IgD-negative memory B cell (primary cell): ENCODE measurements around the gene DIPK2A. TPM values are rescaled to one million over a fixed set of nuclear protein-coding genes. Genes with fewer than 3 reads are reported as not detected.

Experiments used
- H3K27ac Mint-ChIP-seq, 3 donors: one replicate each; pipeline ENCODE4 v1.8.0; 2020 to 2022; ENCODE audit warnings: mild to moderate bottlenecking in 3 of 3, mixed read lengths in 3 of 3, moderate library complexity in 1 of 3
- H3K27me3 Mint-ChIP-seq: one replicate; pipeline ENCODE4 v1.8.0; 2021; ENCODE audit warnings: mixed read lengths
- H3K36me3 Mint-ChIP-seq: one replicate; pipeline ENCODE4 v1.8.0; 2020; ENCODE audit warnings: mild to moderate bottlenecking, mixed read lengths
- H3K4me1 Mint-ChIP-seq, 3 donors: one replicate each; pipeline ENCODE4 v1.8.0; 2020 to 2022; ENCODE audit warnings: mixed read lengths in 3 of 3, mild to moderate bottlenecking in 1 of 3
- H3K4me3 Mint-ChIP-seq, 4 donors: one replicate each; pipeline ENCODE4 v1.8.0; 2020 to 2022; ENCODE audit warnings: mild to moderate bottlenecking in 4 of 4, mixed read lengths in 4 of 4, moderate library complexity in 3 of 4
- H3K9me3 Mint-ChIP-seq, 3 donors: one replicate each; pipeline ENCODE4 v1.8.0; 2020 to 2021; ENCODE audit warnings: mixed read lengths in 3 of 3, mild to moderate bottlenecking in 1 of 3
- polyA plus RNA-seq: library from polyadenylated mRNA; unstranded; fragments of 300-500 nt; fragmentation: Illumina TruSeq; gene quantifications from one replicate; pipeline ENCODE4 v1.2.3, GENCODE V29; 2021

The DIPK2A gene
- polyA plus RNA-seq = 22.2 TPM

GRCh38 chr3:143971359-143972154 lies at the start of gene DIPK2A:
DIPK2A (plus strand) TSS chr3:143971823; CDS start chr3:143972333, 510 bp downstream.
- Mint-ChIP-seq H3K9me3 (no peaks in the 10 kb centered on the region), H3K27ac (peak within 1 kb of the TSS; percentile 97 to 99 (median 99)), H3K4me3 (peak within 1 kb of the TSS; percentile 93 to 99 (median 97)), H3K4me1 (peaks cover 12 to 28% (median 24%) of the 10 kb centered on the region in 3 donors), H3K27me3 (no peaks in the 10 kb centered on the region), H3K36me3 (no peaks in the 10 kb centered on the region)

GRCh38 chr3:143924522-143925285 lies 46.9 kb upstream of the DIPK2A start:
- H3K27me3 Mint-ChIP-seq = peaks cover 1% of the 10 kb centered on the region
- peak overlapping the region; percentile 52 to 95 (median 77) for H3K4me3 Mint-ChIP-seq
- H3K27ac Mint-ChIP-seq = peak overlapping the region; percentile 67 to 97 (median 75)

GRCh38 chr3:143928056-143928455 lies 43.6 kb upstream of the DIPK2A start:
- H3K4me3 Mint-ChIP-seq = no peak overlapping the region
- no peaks in the 10 kb centered on the region for H3K9me3 Mint-ChIP-seq
- peaks cover 24 to 34% (median 28%) of the 10 kb centered on the region in 3 donors for H3K4me1 Mint-ChIP-seq
- peaks cover 7% of the 10 kb centered on the region for H3K36me3 Mint-ChIP-seq
- H3K27me3 Mint-ChIP-seq = peaks cover 8% of the 10 kb centered on the region
- H3K27ac Mint-ChIP-seq = no peak overlapping the region

More at GRCh38 chr3:143924522-143925285, 46.9 kb upstream of the DIPK2A start:
- Mint-ChIP-seq H3K9me3 (no peaks in the 10 kb centered on the region), H3K4me1 (peaks cover 41 to 56% (median 51%) of the 10 kb centered on the region in 3 donors), H3K36me3 (peaks cover 8% of the 10 kb centered on the region)

GRCh38 chr3:143928541-143929255 lies 42.9 kb upstream of the DIPK2A start:
- no peaks in the 10 kb centered on the region for H3K9me3 Mint-ChIP-seq
- peaks cover 7% of the 10 kb centered on the region for H3K36me3 Mint-ChIP-seq
- H3K4me3 Mint-ChIP-seq = no peak overlapping the region
- peaks cover 8% of the 10 kb centered on the region for H3K27me3 Mint-ChIP-seq
- H3K27ac Mint-ChIP-seq = no peak overlapping the region
- peaks cover 22 to 33% (median 26%) of the 10 kb centered on the region in 3 donors for H3K4me1 Mint-ChIP-seq

GRCh38 chr3:143934791-143935190 lies 36.8 kb upstream of the DIPK2A start:
- Mint-ChIP-seq H3K4me1 (peaks cover 0 to 2% (median 0%) of the 10 kb centered on the region in 3 donors), H3K36me3 (peaks cover 3% of the 10 kb centered on the region), H3K9me3 (peaks cover 0 to 12% (median 1%) of the 10 kb centered on the region in 3 donors), H3K27ac (no peak overlapping the region), H3K4me3 (no peak overlapping the region), H3K27me3 (peaks cover 25% of the 10 kb centered on the region)

GRCh38 chr3:143935678-143936077 lies 35.9 kb upstream of the DIPK2A start:
- Mint-ChIP-seq H3K27me3 (peaks cover 25% of the 10 kb centered on the region), H3K4me3 (no peak overlapping the region), H3K9me3 (peaks cover 0 to 12% (median 1%) of the 10 kb centered on the region in 3 donors), H3K27ac (no peak overlapping the region), H3K36me3 (peaks cover 3% of the 10 kb centered on the region), H3K4me1 (peaks cover 0 to 2% (median 0%) of the 10 kb centered on the region in 3 donors)

GRCh38 chr3:143950810-143951209 lies 20.8 kb upstream of the DIPK2A start:
- peaks cover 2% of the 10 kb centered on the region for H3K27me3 Mint-ChIP-seq
- H3K4me1 Mint-ChIP-seq = no peaks in the 10 kb centered on the region
- no peak overlapping the region for H3K27ac Mint-ChIP-seq

GRCh38 chr3:143951351-143951971 lies 20.2 kb upstream of the DIPK2A start:
- peaks cover 2% of the 10 kb centered on the region for H3K36me3 Mint-ChIP-seq
- no peaks in the 10 kb centered on the region for H3K4me1 Mint-ChIP-seq
- no peaks in the 10 kb centered on the region for H3K9me3 Mint-ChIP-seq
- no peak overlapping the region for H3K4me3 Mint-ChIP-seq
- H3K27ac Mint-ChIP-seq = no peak overlapping the region
- peaks cover 2% of the 10 kb centered on the region for H3K27me3 Mint-ChIP-seq

More at GRCh38 chr3:143950810-143951209, 20.8 kb upstream of the DIPK2A start:
- Mint-ChIP-seq H3K4me3 (no peak overlapping the region), H3K36me3 (peaks cover 2% of the 10 kb centered on the region), H3K9me3 (no peaks in the 10 kb centered on the region)

GRCh38 chr3:143952569-143953072 lies 19.0 kb upstream of the DIPK2A start:
- H3K27ac Mint-ChIP-seq = no peak overlapping the region
- no peaks in the 10 kb centered on the region for H3K9me3 Mint-ChIP-seq
- peaks cover 0 to 2% (median 0%) of the 10 kb centered on the region in 3 donors for H3K4me1 Mint-ChIP-seq
- H3K27me3 Mint-ChIP-seq = no peaks in the 10 kb centered on the region
- no peaks in the 10 kb centered on the region for H3K36me3 Mint-ChIP-seq
- no peak overlapping the region for H3K4me3 Mint-ChIP-seq

- Mint-ChIP-seq H3K4me3 (no peak overlapping the region), H3K27ac (no peak overlapping the region), H3K27me3 (peaks cover 10% of the 10 kb centered on the region), H3K9me3 (peaks cover 0 to 9% (median 4%) of the 10 kb centered on the region in 3 donors), H3K36me3 (no peaks in the 10 kb centered on the region), H3K4me1 (peaks cover 0 to 2% (median 0%) of the 10 kb centered on the region in 3 donors)
These were observed 16.5 kb upstream of the DIPK2A start for GRCh38 chr3:143955113-143955512.

- H3K4me1 Mint-ChIP-seq = peaks cover 0 to 2% (median 0%) of the 10 kb centered on the region in 3 donors
- no peak overlapping the region for H3K27ac Mint-ChIP-seq
These were observed 14.8 kb upstream of the DIPK2A start for GRCh38 chr3:143956838-143957237.

GRCh38 chr3:143957453-143957852 lies 14.2 kb upstream of the DIPK2A start:
- H3K36me3 Mint-ChIP-seq = no peaks in the 10 kb centered on the region
- peaks cover 16% of the 10 kb centered on the region for H3K27me3 Mint-ChIP-seq

More at GRCh38 chr3:143956838-143957237, 14.8 kb upstream of the DIPK2A start:
- no peaks in the 10 kb centered on the region for H3K36me3 Mint-ChIP-seq
- H3K27me3 Mint-ChIP-seq = peaks cover 13% of the 10 kb centered on the region
- H3K4me3 Mint-ChIP-seq = no peak overlapping the region
- peaks cover 0 to 9% (median 4%) of the 10 kb centered on the region in 3 donors for H3K9me3 Mint-ChIP-seq

GRCh38 chr3:143958966-143959365 lies 12.7 kb upstream of the DIPK2A start:
- Mint-ChIP-seq H3K4me1 (peaks cover 0 to 2% (median 0%) of the 10 kb centered on the region in 3 donors), H3K27me3 (peaks cover 20% of the 10 kb centered on the region), H3K27ac (no peak overlapping the region), H3K9me3 (peaks cover 2 to 9% (median 4%) of the 10 kb centered on the region in 3 donors), H3K4me3 (no peak overlapping the region), H3K36me3 (no peaks in the 10 kb centered on the region)

More at GRCh38 chr3:143957453-143957852, 14.2 kb upstream of the DIPK2A start:
- Mint-ChIP-seq H3K4me3 (no peak overlapping the region), H3K4me1 (peaks cover 0 to 2% (median 0%) of the 10 kb centered on the region in 3 donors), H3K27ac (no peak overlapping the region), H3K9me3 (peaks cover 0 to 9% (median 4%) of the 10 kb centered on the region in 3 donors)

- Mint-ChIP-seq H3K4me1 (peaks cover 0 to 2% (median 0%) of the 10 kb centered on the region in 3 donors), H3K36me3 (no peaks in the 10 kb centered on the region), H3K27ac (no peak overlapping the region), H3K27me3 (peaks cover 24% of the 10 kb centered on the region), H3K9me3 (peaks cover 2 to 9% (median 4%) of the 10 kb centered on the region in 3 donors), H3K4me3 (no peak overlapping the region)
These were observed 10.3 kb upstream of the DIPK2A start for GRCh38 chr3:143961342-143961741.
